GM18873 (cell line): ENCODE data around the gene HELZ.
"Not testable (repeated sequence)": the region's sequence is repeated elsewhere in the genome, so short reads cannot be mapped to it uniquely, and the experiment has no call there.

Source experiments
- ATAC-seq: cut with Tn5 transposase; IDR thresholded peaks from one replicate; pipeline ENCODE4 v1.9.1; 2021; ENCODE audit warnings: mild to moderate bottlenecking, moderate library complexity, moderate number of reproducible peaks; ENCODE audit not compliant: unreplicated experiment, low FRiP score

Gene HELZ

GRCh38 chr17:67245073-67245693, at the start of gene HELZ:
Gene HELZ, minus strand, starts transcription at chr17:67245196. Its CDS starts 26,392 bp downstream, at chr17:67218804.
- no peak for ATAC-seq

DNA sequence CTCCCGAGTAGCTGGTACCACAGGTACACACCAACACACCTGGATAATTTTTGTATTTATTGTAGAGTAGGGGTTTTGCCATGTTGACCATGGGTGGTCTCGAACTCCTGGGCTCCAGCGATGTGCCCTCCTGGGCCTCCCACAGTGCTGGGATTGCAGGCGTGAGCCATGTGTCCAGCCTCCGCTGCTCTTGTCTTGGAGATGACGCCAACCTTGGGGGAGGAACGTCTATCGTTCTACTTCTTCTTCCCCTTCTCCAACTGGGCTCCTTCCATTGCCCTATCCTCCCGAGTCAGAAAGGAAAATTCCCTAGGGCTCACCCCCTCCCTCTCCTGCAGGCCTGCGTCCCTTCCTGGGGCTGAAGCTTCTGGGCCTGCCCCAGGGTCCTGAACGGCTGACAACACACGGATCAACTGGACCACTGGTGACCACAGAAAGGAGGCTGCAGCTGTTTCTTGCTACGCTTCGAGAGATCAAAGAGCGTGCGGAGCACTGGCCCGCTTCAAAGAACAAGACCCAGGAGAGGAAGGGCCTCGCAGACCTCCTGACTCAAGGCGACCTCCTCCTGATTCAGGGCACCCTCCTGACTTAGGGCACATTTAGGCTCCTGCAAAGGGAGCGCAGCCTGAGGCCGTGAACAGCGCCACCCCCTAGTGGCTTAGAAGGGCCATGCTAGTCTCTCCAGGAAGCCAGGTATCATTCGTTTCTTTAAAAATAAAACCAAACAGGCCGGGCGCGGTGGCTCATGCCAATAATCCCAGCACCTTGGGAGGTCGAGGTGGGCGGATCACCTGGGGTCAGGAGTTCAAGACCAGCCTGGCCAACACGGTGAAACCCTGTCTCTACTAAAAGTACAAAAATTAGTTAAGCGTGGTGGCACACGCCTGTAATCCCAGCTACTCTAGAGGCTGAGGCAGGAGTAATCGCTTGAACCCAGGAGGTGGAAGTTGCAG, 48.5 kb upstream of the HELZ start:
- ATAC-seq: no peak

- no peak for ATAC-seq
Observed at GRCh38 chr17:67290711-67291291, 45.8 kb upstream of the HELZ start.

DNA sequence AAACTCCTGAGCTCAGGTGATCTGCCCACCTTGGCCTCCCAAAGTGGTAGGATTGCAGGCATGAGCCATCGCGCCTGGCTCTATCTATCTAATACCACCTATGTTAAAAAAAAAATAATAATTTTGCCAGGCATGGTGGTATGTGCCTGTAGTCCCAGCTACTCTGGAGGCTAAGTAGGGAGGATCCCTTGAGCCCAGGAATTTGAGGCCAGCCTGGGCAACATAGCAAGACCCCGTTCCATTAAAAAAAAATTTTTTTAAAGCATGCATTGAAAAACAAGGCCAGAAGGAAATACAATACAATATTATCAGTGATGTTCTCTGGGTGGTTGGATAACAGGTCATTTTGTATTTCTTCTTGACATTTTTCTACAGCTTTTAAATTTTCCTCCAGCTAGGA, 45.2 kb upstream of the HELZ start:
- no peak for ATAC-seq

DNA sequence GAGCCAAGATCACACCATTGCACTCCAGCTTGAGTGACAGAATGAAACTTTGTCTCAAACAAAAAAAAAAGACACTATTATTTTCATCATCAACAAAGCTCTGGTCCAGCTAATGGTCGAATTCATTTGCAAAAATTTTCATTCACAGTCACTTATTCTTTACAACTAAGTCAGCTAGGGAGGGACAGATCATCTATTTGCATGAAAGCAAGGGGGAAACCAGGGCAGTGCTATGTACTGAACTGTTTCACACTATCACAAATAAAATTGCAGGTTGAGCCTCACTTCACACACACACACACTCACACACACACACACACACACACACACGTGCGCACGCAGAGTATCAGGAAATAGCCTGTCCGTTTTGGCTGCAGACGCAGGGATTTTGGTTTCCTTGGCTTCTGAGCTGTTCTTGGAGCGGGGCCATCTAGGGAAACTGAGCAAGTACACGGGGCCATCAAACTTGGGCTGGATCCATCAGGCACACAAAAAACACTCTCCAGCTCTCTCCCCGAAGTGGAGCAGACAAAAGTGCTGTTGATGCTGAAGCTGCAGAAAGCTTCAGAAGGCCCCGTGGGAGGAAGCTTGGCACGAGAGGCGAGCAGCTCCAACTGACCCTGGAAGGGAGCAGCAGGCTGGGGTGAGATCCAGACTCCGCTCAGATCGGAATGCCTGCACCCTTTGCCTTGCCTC, 44.3 kb upstream of the HELZ start:
- no peak for ATAC-seq

DNA sequence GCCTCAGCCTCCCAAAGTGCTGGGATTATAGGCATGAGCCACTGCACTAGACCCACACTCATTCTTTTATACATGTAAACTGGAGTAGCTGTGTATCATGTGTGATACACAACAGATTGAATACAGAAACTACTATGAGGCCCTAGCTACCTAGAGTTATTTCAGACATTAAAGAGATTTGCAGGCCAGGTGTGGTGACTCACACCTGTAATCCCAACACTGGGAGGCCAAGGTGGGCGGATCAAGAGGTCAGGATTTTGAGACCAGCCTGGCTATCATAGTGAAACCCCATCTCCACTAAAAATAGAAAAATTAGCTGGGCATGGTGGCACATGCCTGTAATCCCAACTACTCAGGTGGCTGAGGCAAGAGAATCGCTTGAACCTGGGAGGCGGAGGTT, 41.8 kb upstream of the HELZ start:
- ATAC-seq: not testable (repeated sequence)

- no peak for ATAC-seq
Observed at GRCh38 chr17:67285360-67285759, 40.4 kb upstream of the HELZ start.

DNA sequence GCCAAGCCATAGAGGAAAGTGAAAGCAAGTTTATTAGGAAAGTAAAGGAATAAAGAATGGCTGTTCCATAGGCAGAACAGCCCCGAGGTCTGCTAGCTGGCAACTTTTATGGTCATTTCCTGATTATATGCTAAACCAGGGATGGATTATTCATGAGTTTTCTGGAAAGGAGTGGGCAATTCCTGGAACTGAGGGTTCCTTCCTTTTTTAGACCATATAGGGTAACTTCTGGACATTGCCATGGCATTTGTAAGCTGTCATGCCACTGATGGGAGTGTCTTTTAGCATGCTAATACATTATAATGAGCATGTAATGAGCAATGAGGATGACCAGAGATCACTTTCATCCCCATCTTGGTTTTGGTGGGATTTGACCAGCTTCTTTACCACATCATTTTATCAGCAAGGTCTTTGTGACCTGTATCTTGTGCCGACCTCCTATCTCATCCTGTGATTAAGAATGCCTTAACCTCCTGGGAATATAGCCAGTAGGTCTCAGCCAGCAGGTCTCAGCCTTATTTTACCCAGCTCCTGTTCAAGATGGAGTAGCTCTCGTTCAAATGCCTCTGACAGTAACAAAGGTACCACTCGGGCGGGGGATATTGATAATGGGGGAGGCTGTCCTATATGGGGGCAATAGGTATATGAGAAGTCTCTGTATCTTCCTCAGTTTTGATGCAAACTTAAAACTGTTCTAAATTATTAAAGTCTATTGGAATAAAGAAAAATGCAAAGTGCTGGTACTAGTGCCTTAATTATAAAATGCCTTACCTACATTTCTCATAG, 38.9 kb upstream of the HELZ start:
- ATAC-seq: no peak

DNA sequence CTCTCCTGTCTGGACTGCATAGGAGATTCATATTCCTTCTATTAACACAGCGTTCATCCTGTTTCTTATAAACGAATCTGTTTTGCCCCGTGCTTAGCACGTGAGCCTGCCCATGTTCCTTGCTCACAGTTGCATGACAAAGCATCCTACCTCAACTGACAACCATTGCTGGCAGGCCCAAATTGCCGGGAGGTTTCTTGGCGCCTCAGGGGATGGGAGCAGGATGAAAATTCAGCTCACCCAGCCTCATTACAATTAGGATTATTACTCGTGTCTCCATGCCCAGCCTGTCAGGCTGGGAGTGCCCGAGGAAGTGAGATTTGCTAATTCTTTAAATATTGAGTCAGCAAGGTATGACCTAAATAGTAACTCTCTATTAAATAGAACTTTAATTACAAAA, 36.7 kb upstream of the HELZ start:
- no peak for ATAC-seq

GRCh38 chr17:67281053-67281452, 36.1 kb upstream of the HELZ start:
- ATAC-seq: no peak

- no peak for ATAC-seq
Observed at GRCh38 chr17:67280279-67280678, 35.3 kb upstream of the HELZ start.

DNA sequence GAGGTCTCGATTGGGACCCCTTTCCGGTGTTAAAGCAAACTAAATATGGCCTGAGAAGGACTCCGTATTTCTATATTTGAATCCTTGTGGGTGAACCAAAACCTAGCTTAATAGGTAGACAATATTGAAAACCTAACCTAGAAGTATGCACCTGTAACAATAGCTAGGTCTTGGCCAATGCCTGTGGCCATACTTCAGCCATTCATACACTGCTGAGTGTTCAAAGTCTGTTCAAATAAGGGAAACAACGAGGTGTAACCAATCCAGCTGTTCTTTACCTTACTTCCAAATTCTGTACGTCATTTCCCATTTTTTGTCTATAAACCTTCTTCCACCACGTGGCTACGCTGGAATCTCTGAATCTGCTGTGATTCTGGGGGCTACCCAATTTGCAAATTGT, 34.1 kb upstream of the HELZ start:
- ATAC-seq: no peak

DNA sequence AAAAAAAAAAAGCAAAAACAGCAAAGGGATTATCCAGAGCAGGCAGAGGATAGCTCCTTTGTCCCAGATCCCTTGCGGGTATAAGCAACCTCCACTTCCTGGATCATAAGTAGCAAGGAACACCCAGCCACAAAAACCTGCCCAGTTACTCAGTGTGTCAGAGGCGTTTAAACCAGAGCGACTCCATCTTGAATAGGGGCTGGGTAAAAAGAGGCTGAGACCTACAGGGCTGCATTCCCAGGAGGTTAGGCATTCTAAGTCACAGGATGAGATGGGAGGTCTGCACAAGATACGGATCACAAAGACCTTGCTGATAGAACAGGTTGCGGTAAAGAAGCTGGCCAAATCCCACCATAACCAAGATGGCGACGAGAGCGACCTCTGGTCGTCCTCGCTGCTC, 33.4 kb upstream of the HELZ start:
- ATAC-seq: no peak

- ATAC-seq: no peak
Observed at GRCh38 chr17:67276075-67276474, 31.1 kb upstream of the HELZ start.

DNA sequence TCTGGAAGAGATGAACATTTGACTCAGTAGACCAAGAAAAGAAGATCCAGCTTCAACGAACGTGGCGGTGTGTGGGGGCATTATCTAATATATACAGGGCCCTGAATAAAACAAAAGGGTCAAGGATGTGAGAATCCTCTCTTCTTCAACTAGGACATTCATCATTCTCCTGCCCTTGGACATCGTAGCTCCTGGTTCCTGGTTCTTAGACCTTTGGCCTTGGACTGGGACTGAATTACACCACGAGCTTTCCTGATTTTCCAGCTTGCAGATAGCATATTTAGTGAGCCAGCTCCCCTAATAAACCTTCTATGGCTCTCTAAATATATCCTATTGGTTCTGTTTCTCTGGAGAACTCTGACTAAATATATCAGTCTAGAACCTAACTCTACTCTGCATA, 29.5 kb upstream of the HELZ start:
- ATAC-seq: no peak

DNA sequence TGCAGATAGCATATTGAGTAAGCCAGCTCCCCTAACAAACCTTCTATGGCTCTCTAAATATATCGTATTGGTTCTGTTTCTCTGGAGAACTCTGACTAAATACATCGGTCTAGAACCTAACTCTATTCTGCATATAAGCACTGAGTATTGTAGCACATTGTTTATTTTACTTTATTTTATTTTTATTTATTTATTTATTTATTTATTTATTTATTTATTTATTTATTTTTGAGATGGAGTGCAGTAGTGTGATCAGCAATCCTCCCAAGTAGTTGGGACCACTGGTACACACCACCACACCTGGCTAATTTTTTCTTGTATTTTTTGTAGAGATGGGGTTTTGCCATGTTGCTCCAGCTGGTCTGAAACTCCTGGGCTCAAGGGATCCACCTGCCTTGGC, 28.9 kb upstream of the HELZ start:
- ATAC-seq: no peak

DNA sequence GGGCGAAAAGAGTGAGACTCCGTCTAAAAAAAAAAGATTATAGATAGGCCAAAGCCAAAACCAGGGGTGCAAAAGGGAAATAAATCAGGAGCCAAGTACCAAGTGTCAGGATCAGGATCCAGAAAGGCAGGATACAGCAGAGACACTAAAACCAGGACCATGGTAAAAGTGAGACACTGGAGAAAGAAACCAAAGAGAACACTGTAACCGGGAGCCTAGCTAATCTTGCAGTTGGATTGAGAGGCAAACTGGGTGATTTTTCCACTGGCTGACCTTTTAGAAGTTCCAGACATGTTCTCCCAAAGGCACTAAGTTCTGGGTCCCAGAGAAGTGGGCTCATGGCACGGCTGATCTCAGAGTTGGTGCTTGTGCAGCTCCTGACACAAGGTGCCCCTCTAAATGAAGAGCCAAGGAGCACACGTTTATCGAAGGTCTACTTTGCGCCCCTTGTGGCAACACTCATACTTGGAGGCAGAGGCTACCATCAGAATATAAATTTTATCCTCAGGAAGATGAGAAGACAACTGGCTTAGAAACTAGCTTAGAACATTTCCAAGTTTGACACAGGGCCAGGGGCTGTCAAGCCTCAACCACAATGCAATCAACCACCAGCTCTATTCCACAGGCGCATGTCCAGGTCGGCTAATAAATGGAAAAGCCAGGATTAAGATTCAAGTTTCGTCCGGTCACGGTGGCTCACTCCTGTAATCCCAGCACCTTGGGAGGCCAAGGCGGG, 27.5 kb upstream of the HELZ start:
- no peak for ATAC-seq

- not testable (repeated sequence) for ATAC-seq
Observed at GRCh38 chr17:67271187-67271586, 26.2 kb upstream of the HELZ start.

- no peak for ATAC-seq
Observed at GRCh38 chr17:67270416-67270815, 25.4 kb upstream of the HELZ start.
